ENCODE results near the gene BRD1.
A peak's percentile ranks its signal among the peaks of the same experiment; 100 is the strongest.
"Not testable (repeated sequence)": the region's sequence is repeated elsewhere in the genome, so short reads cannot be mapped to it uniquely, and the experiment has no call there.

The BRD1 gene

DNA sequence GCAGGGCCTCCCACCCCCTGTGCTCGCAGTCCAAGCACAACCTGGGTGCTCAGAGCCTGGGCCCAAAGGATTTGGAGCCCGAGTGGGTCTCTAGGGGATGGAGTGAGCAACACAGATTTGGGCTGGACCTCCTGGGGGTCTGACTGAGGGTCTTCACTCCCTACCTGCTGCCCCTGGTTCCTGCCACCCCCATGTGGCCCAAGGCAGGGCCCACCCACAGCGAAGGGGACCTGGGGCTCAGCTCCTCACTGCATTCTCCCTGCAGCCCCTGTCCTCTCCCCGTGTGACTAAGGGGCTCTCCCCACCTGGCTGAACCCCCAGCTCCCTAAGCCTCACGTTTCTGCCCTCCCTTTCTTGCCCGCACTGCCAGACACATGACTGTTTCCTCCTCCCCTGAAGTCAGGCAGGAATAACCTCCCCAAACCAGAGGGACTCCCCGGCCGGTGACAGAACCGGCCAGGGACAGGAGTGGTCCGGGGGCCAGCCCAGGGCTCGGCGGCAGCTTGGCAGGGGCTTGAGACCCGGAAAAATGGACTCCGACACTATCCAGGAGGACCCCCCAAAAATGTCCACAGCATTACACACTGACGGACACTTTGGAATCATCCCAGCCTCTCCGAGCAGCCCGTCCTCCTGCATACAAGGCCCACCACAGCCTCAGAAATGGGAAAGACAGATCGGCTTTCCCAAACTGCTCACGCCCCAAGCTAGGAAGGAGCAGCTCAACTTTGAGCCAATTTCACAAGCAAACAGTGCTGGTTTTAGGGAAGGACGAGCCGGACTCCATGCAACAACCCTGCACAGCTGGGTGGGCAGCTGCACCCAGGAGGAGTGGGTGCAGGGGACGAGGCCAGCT, 57.8 kb downstream of the BRD1 start:
- no peak overlapping the region for H3K27ac Mint-ChIP-seq
- peaks cover 6% of the 10 kb centered on the region for H3K9me3 Mint-ChIP-seq
- no peak for DNase-seq
- H3K4me3 Mint-ChIP-seq, result no peak overlapping the region
- peaks cover 14% of the 10 kb centered on the region for H3K4me1 Mint-ChIP-seq (ENCODE audit: low read depth)
- no peaks in the 10 kb centered on the region for H3K27me3 Mint-ChIP-seq
- peaks cover 33% of the 10 kb centered on the region for H3K36me3 Mint-ChIP-seq (ENCODE audit: low read depth)

DNA sequence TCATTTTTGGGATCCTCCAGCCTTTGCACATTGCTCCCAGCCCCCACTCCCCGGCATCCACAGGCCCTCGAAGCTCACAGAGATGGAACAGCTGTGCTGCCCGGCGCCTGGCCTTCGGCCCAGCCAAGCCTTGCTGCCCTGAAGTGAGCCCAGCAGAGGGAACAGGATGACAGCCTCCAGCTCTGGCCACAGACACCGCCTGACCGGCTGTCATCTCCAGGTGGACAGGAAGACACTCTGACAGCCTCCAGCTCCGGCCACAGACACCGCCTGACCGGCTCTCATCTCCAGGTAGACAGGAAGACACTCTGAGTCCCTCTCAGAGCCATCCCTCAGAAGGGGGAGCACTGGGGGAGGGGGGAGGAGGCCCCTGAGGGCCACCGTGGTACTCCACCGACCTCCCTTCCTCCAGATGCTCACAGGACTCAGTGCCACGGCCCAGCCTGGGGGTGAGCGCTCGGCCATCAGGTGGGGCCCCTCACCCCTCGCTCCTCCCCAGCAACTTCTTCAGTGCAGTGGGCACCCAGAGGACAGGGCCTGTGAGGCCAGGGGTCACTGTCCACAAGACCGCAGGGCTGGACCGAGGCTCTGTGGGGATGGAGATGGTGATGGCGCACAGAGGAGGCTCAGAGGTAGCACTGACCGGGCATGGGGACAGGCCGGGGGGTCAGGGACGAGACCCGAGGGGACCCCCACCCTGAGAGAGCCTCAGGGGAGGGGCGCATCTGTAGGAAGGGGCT, 58.6 kb downstream of the BRD1 start:
- H3K4me3 Mint-ChIP-seq, result no peak overlapping the region
- peak; percentile 15 for DNase-seq
- H3K4me1 Mint-ChIP-seq (ENCODE audit: low read depth), result peaks cover 14% of the 10 kb centered on the region
- H3K27ac Mint-ChIP-seq, result no peak overlapping the region
- H3K27me3 Mint-ChIP-seq, result no peaks in the 10 kb centered on the region
- H3K9me3 Mint-ChIP-seq, result peaks cover 6% of the 10 kb centered on the region
- H3K36me3 Mint-ChIP-seq (ENCODE audit: low read depth), result peaks cover 25% of the 10 kb centered on the region

GRCh38 chr22:49768077-49768910, 59.4 kb downstream of the BRD1 start:
- Mint-ChIP-seq H3K27me3 (no peaks in the 10 kb centered on the region), H3K9me3 (peaks cover 6% of the 10 kb centered on the region), H3K4me3 (no peak overlapping the region), H3K36me3 (ENCODE audit: low read depth) (peaks cover 17% of the 10 kb centered on the region), H3K4me1 (ENCODE audit: low read depth) (peaks cover 8% of the 10 kb centered on the region), H3K27ac (no peak overlapping the region)
- DNase-seq, result peak; percentile 27

DNA sequence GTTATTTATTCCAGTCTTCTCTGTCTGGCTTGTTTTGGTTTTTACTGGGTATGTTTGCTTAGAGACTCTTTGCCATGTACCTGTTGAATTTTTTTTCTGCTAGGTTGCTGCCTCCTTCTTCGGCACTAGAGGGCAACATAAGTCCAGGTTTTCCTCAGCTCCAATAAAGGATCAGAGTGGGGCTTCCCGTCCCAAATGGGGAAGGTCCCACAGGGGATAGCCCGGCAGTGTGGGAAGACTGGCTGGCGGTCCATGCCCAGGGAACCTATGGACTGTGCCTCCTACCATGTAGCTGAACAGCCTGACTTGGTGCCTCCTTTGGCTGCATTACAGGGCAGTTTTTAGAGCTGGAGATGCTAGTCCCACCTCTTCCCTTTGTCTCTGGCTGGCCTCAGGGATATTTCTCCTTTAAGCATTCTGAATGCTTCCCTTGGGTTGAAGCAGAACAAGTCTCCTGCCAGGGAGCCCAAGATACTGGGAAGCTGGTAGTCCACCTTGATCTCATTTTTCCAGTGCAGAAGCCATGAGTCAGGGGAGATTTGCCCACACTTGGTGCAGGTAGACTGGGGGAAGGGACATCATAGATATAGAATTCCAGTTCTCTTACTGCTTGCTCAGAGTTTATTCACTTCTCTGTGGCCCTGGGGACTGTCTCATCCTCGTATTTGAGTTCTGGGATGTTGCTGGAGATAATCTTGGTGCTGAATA, 60.2 kb downstream of the BRD1 start:
- H3K9me3 Mint-ChIP-seq, result peaks cover 6% of the 10 kb centered on the region
- no peaks in the 10 kb centered on the region for H3K27me3 Mint-ChIP-seq
- H3K4me3 Mint-ChIP-seq, result no peak overlapping the region
- H3K27ac Mint-ChIP-seq, result no peak overlapping the region
- DNase-seq, result peak; percentile 67
- H3K4me1 Mint-ChIP-seq (ENCODE audit: low read depth), result peaks cover 7% of the 10 kb centered on the region
- H3K36me3 Mint-ChIP-seq (ENCODE audit: low read depth), result peaks cover 11% of the 10 kb centered on the region

DNA sequence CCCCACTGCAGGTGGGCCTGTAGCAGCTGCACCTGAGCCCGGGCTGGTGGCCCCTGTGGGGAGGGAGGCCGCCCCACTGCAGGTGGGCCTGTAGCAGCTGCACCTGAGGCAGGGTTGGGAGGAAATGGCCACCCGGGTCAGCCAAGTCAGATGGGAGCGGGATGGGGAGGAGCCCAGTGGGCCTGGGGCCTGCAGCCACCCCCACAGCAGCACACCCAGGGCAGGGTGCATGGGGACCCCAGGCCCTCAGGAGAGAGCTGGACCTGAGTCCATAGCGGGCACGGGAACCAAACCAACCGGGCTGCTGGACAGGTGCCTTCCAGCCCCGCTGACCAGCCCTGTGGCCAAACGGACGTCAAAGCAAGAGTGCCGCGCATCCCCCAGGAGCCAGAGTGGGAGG, 61.7 kb downstream of the BRD1 start:
- Mint-ChIP-seq H3K4me1 (ENCODE audit: low read depth) (peaks cover 14% of the 10 kb centered on the region), H3K27ac (no peak overlapping the region), H3K4me3 (no peak overlapping the region), H3K36me3 (ENCODE audit: low read depth) (peaks cover 4% of the 10 kb centered on the region), H3K27me3 (no peaks in the 10 kb centered on the region), H3K9me3 (peaks cover 6% of the 10 kb centered on the region)
- peak; percentile 20 for DNase-seq

- Mint-ChIP-seq H3K4me3 (no peak overlapping the region), H3K27ac (no peak overlapping the region), H3K4me1 (ENCODE audit: low read depth) (peaks cover 16% of the 10 kb centered on the region), H3K27me3 (no peaks in the 10 kb centered on the region), H3K9me3 (peaks cover 6% of the 10 kb centered on the region), H3K36me3 (ENCODE audit: low read depth) (peaks cover 4% of the 10 kb centered on the region)
- DNase-seq, result peak; percentile 26
Measured at GRCh38 chr22:49765091-49765771, 62.4 kb downstream of the BRD1 start.

DNA sequence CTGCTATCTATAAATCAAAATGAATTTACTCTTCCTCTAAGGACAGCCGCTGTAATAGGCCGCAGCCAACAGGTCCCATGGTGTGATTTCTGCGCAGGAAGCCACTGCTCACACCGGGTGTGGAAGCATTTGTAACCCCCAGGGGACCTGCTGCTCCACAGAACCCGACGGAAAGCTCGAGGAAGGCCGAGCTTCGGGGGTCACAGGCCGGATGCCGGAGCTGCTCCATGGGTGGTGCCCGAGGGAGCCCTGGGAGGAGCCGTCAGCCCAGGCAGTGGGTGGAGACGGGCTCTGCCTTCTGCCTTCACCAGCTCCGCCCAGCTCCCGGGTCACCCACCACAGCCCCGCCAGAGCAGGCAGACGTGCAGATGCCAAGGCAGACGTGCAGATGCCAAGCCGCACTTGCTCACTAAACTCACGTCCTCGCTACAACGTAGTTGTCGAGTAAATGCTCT, 63.5 kb downstream of the BRD1 start:
- peak; percentile 28 for DNase-seq
- Mint-ChIP-seq H3K9me3 (peaks cover 6% of the 10 kb centered on the region), H3K36me3 (ENCODE audit: low read depth) (peaks cover 4% of the 10 kb centered on the region), H3K4me1 (ENCODE audit: low read depth) (peaks cover 16% of the 10 kb centered on the region), H3K4me3 (no peak overlapping the region), H3K27me3 (no peaks in the 10 kb centered on the region), H3K27ac (no peak overlapping the region)

- Mint-ChIP-seq H3K36me3 (ENCODE audit: low read depth) (peaks cover 4% of the 10 kb centered on the region), H3K27me3 (no peaks in the 10 kb centered on the region), H3K9me3 (peaks cover 6% of the 10 kb centered on the region), H3K4me3 (no peak overlapping the region), H3K4me1 (ENCODE audit: low read depth) (peaks cover 16% of the 10 kb centered on the region), H3K27ac (no peak overlapping the region)
- peak; percentile 19 for DNase-seq
Measured at GRCh38 chr22:49763696-49764095, 64.0 kb downstream of the BRD1 start.

DNA sequence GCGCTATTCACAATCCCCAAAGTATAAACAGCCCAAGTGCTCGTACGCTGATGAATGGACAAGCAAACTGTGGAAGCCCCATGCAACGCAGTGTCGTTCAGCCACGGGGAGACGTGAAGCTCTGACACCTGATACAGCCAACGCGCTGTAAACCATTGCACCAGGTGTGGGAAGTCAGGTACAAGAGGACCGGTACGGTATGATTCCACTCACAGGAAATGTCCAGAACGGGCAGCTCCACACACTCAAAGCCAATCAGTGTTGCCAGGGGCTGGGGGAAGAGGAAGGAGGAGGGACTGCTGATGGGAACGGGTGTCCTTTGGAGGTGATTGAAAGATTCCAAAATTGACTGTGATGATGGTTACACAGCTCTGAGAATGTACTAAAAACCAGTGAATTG, 64.5 kb downstream of the BRD1 start:
- peak; percentile 22 for DNase-seq
- Mint-ChIP-seq H3K27me3 (no peaks in the 10 kb centered on the region), H3K4me1 (ENCODE audit: low read depth) (peaks cover 16% of the 10 kb centered on the region), H3K36me3 (ENCODE audit: low read depth) (peaks cover 4% of the 10 kb centered on the region), H3K9me3 (peaks cover 6% of the 10 kb centered on the region), H3K4me3 (no peak overlapping the region), H3K27ac (no peak overlapping the region)

GRCh38 chr22:49762571-49762970, 65.1 kb downstream of the BRD1 start:
- DNase-seq; H3K36me3 Mint-ChIP-seq (ENCODE audit: low read depth); H3K9me3 Mint-ChIP-seq; H3K27ac Mint-ChIP-seq; H3K4me3 Mint-ChIP-seq; H3K27me3 Mint-ChIP-seq: not testable (repeated sequence)
- peaks cover 16% of the 10 kb centered on the region for H3K4me1 Mint-ChIP-seq (ENCODE audit: low read depth)

- H3K27ac Mint-ChIP-seq, result no peak overlapping the region
- H3K9me3 Mint-ChIP-seq, result peaks cover 1% of the 10 kb centered on the region
- peaks cover 14% of the 10 kb centered on the region for H3K4me1 Mint-ChIP-seq (ENCODE audit: low read depth)
- no peaks in the 10 kb centered on the region for H3K27me3 Mint-ChIP-seq
- no peak overlapping the region for H3K4me3 Mint-ChIP-seq
- DNase-seq, result no peak
- no peaks in the 10 kb centered on the region for H3K36me3 Mint-ChIP-seq (ENCODE audit: low read depth)
Measured at GRCh38 chr22:49761836-49762235, 65.8 kb downstream of the BRD1 start.

DNA sequence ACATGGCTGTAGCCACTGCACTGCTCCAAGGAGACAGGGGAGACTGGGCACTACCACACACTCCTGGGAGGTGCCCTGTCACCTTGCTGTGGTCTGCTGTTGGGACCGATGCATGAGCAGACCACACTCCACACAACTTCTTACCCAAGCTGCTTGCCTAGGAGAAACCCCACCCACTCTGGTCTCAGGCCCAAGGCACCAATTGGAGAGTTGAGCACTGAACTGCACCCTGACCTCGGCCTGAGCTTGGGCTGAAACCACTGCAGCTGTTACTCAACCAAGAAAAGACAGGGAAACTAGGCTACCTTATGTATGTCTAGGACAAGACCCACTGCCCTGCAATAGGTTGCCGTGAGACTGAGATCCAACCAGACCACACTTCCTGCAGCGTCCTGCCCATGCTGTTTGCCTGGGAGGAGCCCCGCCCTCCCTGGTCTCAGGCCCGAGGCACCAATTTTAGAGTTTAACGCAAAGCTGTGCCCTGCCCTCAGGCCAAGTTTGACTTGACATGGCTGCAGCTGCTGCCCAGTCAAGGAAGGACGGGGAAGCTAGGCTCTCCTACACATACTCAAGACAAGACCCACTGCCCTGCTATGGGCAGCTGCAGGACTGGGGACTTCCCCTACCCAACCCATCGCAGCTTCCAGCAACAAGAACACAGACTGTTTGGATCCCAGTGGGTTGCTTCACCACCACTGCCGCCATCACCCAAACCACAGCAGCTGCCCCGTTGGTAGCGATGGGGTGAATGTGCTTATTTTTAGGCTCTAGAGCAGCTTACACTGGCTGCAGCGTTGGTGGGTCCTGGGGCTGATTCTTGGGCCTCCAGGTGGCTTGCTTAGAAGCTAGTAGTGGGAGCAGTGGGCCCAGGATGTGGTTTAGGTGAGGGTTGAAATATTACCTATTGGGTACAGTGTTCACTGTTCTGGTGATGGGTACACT, 66.8 kb downstream of the BRD1 start:
- Mint-ChIP-seq H3K4me3 (no peak overlapping the region), H3K27me3 (no peaks in the 10 kb centered on the region), H3K36me3 (ENCODE audit: low read depth) (no peaks in the 10 kb centered on the region), H3K9me3 (no peaks in the 10 kb centered on the region), H3K27ac (peak overlapping the region; percentile 27), H3K4me1 (ENCODE audit: low read depth) (peaks cover 14% of the 10 kb centered on the region)
- DNase-seq, result peak; percentile 27

GRCh38 chr22:49760280-49760629, 67.4 kb downstream of the BRD1 start:
- Mint-ChIP-seq H3K4me1 (ENCODE audit: low read depth) (peaks cover 14% of the 10 kb centered on the region), H3K4me3 (no peak overlapping the region), H3K36me3 (ENCODE audit: low read depth) (no peaks in the 10 kb centered on the region), H3K27ac (no peak overlapping the region), H3K27me3 (no peaks in the 10 kb centered on the region), H3K9me3 (no peaks in the 10 kb centered on the region)
- no peak for DNase-seq
